Breast epithelium (tissue), 4 donors: ENCODE results near the gene PNLIPRP2. TPM values are rescaled to one million over a fixed set of nuclear protein-coding genes. Genes with fewer than 3 reads are reported as not detected.

Experiments
- DNase-seq, 2 donors: peaks; one replicate each; pipeline ENCODE4 v3.0.0-alpha.2; 2019; ENCODE audit warnings: low spot score in 2 of 2
- H3K27ac ChIP-seq, 2 donors: fragments of 200-600 bp; sonication (generic) in 1 of 2; one replicate each; pipeline ENCODE4 v1.5.1; 2016 to 2019; ENCODE audit warnings: mild to moderate bottlenecking in 1 of 2
- H3K27me3 ChIP-seq, 2 donors: fragments of 200-600 bp; sonication (generic) in 1 of 2; one replicate each; pipeline versions ENCODE4 v1.5.1 to v1.6.0; 2017 to 2019; ENCODE audit warnings: control low read depth in 1 of 2, mild to moderate bottlenecking in 1 of 2
- H3K36me3 ChIP-seq: fragments of 200-600 bp; one replicate; pipeline ENCODE4 v1.5.1; 2019
- H3K4me1 ChIP-seq, 2 donors: fragments of 200-600 bp; sonication (generic); one replicate each; pipeline ENCODE4 v1.5.1; 2016 to 2019; ENCODE audit warnings: control low read depth in 1 of 2
- H3K4me3 ChIP-seq, 3 donors: fragments of 200-600 bp; sonication (generic); 1 replicate in 2 of 3; 2 replicates in 1 of 3; pipeline ENCODE4 v1.5.1; 2016 to 2019; ENCODE audit warnings: mild to moderate bottlenecking in 3 of 3, moderate library complexity in 2 of 3
- H3K9me3 ChIP-seq, 2 donors: fragments of 200-600 bp; sonication (generic) in 1 of 2; one replicate each; pipeline ENCODE4 v1.5.1; 2016 to 2019; ENCODE audit warnings: control low read depth in 1 of 2
- CTCF ChIP-seq, 3 donors: fragments of 450-650 bp; IDR thresholded peaks; one replicate each; pipeline ENCODE4 v1.5.1; 2016 to 2017; ENCODE audit warnings: antibody characterized with exemption in 3 of 3, mild to moderate bottlenecking in 3 of 3, moderate library complexity in 3 of 3
- POLR2A ChIP-seq: fragments of 450-650 bp; IDR thresholded peaks from one replicate; pipeline ENCODE4 v1.6.1; 2016; ENCODE audit warnings: antibody characterized with exemption, mild to moderate bottlenecking, moderate library complexity
- POLR2AphosphoS5 ChIP-seq, 3 donors: sonication (generic); formaldehyde crosslinking; IDR thresholded peaks; one replicate each; pipeline ENCODE4 v1.6.1; 2017; ENCODE audit warnings: antibody characterized with exemption in 3 of 3
- intact Hi-C: fragments of 100-400 bp; cut with DNase I; formaldehyde crosslinking; loops from one replicate; pipeline ENCODE4 v1.15.1; 2023; ENCODE audit warnings: low total_unique reads
- total RNA-seq, 3 donors: library from RNA; depleted of rRNA; stranded (reverse); fragments of >200 nt; gene quantifications; one replicate each; pipeline ENCODE4 v1.1.0, GENCODE V29; 2016

Gene PNLIPRP2
- total RNA-seq, 3 donors from 2014 or later = not detected

GRCh38 chr10:116625845-116626244 is 5.1 kb downstream of the PNLIPRP2 start:
- Histone ChIP-seq H3K27me3 (peaks cover 0 to 17% of the 10 kb centered on the region in 2 donors), H3K36me3 (peaks cover 4% of the 10 kb centered on the region), H3K9me3 (no peaks in the 10 kb centered on the region), H3K4me1 (no peaks in the 10 kb centered on the region), H3K4me3 (no peak overlapping the region), H3K27ac (no peak overlapping the region)
- intact Hi-C loops = loop anchor here (5.0 kb wide), 1 partner anchor 1421 kb away; the partner anchor contains the start of gene RAB11FIP2
- TF ChIP-seq POLR2AphosphoS5 (IDR thresholded peaks at IDR 0.05) (no peak), CTCF (IDR thresholded peaks at IDR 0.05) (no peak), POLR2A (no peak)
- DNase-seq = no peak

GRCh38 chr10:116626815-116627214 is 6.1 kb downstream of the PNLIPRP2 start:
- Histone ChIP-seq H3K4me1 (no peaks in the 10 kb centered on the region), H3K36me3 (peaks cover 4% of the 10 kb centered on the region), H3K4me3 (no peak overlapping the region), H3K27me3 (peaks cover 0 to 17% of the 10 kb centered on the region in 2 donors), H3K27ac (no peak overlapping the region), H3K9me3 (no peaks in the 10 kb centered on the region)
- DNase-seq = no peak
- intact Hi-C loops = loop anchor here (5.0 kb wide), 1 partner anchor 1420 kb away; the partner anchor contains the start of gene RAB11FIP2
- TF ChIP-seq CTCF (IDR thresholded peaks at IDR 0.05) (no peak), POLR2AphosphoS5 (IDR thresholded peaks at IDR 0.05) (no peak), POLR2A (no peak)

GRCh38 chr10:116627386-116627933 is 6.7 kb downstream of the PNLIPRP2 start:
- no peak for DNase-seq
- Histone ChIP-seq H3K9me3 (no peaks in the 10 kb centered on the region), H3K36me3 (peaks cover 4% of the 10 kb centered on the region), H3K4me1 (no peaks in the 10 kb centered on the region), H3K4me3 (peak overlapping the region in 2 of 3 donors; percentile 35 to 63), H3K27ac (no peak overlapping the region), H3K27me3 (peaks cover 0 to 17% of the 10 kb centered on the region in 2 donors)
- TF ChIP-seq POLR2A (no peak), CTCF (IDR thresholded peaks at IDR 0.05) (peak in 2 of 3 donors; percentile 38 to 59)
- intact Hi-C loops = loop anchor here (5.0 kb wide), 1 partner anchor 1420 kb away; the partner anchor contains the start of gene RAB11FIP2

GRCh38 chr10:116629340-116629739 is 8.6 kb downstream of the PNLIPRP2 start:
- no peak for DNase-seq
- intact Hi-C loops = loop anchor here (5.0 kb wide), 1 partner anchor 1418 kb away; the partner anchor contains the start of gene RAB11FIP2
- no peak overlapping the region for H3K4me3 ChIP-seq
- no peak for TF ChIP-seq CTCF (IDR thresholded peaks at IDR 0.05)
- no peak for TF ChIP-seq POLR2A
- TF ChIP-seq POLR2AphosphoS5 (IDR thresholded peaks at IDR 0.05) = no peak
- H3K4me1 ChIP-seq = no peaks in the 10 kb centered on the region
- no peaks in the 10 kb centered on the region for H3K9me3 ChIP-seq
- peaks cover 0 to 17% of the 10 kb centered on the region in 2 donors for H3K27me3 ChIP-seq
- H3K27ac ChIP-seq = no peak overlapping the region
- H3K36me3 ChIP-seq = peaks cover 4% of the 10 kb centered on the region

GRCh38 chr10:116630020-116630419 is 9.3 kb downstream of the PNLIPRP2 start:
- H3K27me3 ChIP-seq = peaks cover 0 to 15% of the 10 kb centered on the region in 2 donors
- H3K9me3 ChIP-seq = no peaks in the 10 kb centered on the region
- H3K27ac ChIP-seq = no peak overlapping the region
- intact Hi-C loops = no loop called here
- H3K36me3 ChIP-seq = peaks cover 4% of the 10 kb centered on the region
- H3K4me1 ChIP-seq = no peaks in the 10 kb centered on the region
- H3K4me3 ChIP-seq = no peak overlapping the region
- TF ChIP-seq POLR2A (no peak), CTCF (IDR thresholded peaks at IDR 0.05) (no peak), POLR2AphosphoS5 (IDR thresholded peaks at IDR 0.05) (no peak)
- DNase-seq = no peak
